ENCODE data around the gene CCM2L. TPM values are rescaled to one million over a fixed set of nuclear protein-coding genes. Genes with fewer than 3 reads are reported as not detected.

The CCM2L gene
- total RNA-seq, 2 donors from 2014 or later: 3.4 to 5.9 TPM

Small RNA genes within 50 kb of the gene (small RNA-seq; reads per million reads assigned to genes)
- gene RNA5SP481 (0.56 reads per million, percentile 6 among the genes with 10 or more reads in this experiment), gene RNA5SP482 (0.70 reads per million, percentile 15 among the genes with 10 or more reads in this experiment)

Other genes starting within 250 kb of the CCM2L start
- gene MYLK2, start 191.1 kb upstream of the CCM2L start, total RNA-seq: 1 to 10 TPM; 4.9 to 9.3 TPM
- gene FOXS1, start 164.8 kb upstream of the CCM2L start, total RNA-seq: 1 to 10 TPM in 1 of 2 donors, not detected in 1; 3.0 TPM
- 1 to 10 TPM; 2.9 to 3.6 TPM for gene DUSP15, start 139.9 kb upstream of the CCM2L start, total RNA-seq
- gene TTLL9, start 139.8 kb upstream of the CCM2L start, total RNA-seq: under 1 TPM; 0.52 to 0.99 TPM
- gene PDRG1, start 58.4 kb upstream of the CCM2L start, total RNA-seq: 1 to 10 TPM; 5.4 to 7.9 TPM
- under 1 TPM; 0.26 to 0.33 TPM for gene XKR7, start 42.3 kb upstream of the CCM2L start, total RNA-seq
- gene HCK, start 41.8 kb downstream of the CCM2L start, total RNA-seq: 1 to 10 TPM; 2.1 to 4.3 TPM
- gene TM9SF4, start 99.3 kb downstream of the CCM2L start, total RNA-seq: 10 to 100 TPM; 16.9 to 27.0 TPM
- gene PLAGL2, start 197.3 kb downstream of the CCM2L start, total RNA-seq: 1 to 10 TPM; 4.6 to 5.2 TPM
- 10 to 100 TPM; 12.2 to 23.6 TPM for gene POFUT1, start 197.4 kb downstream of the CCM2L start, total RNA-seq